K562 (cell line): Measurements from ENCODE around the gene PCDHGA12. TPM values are rescaled to one million over a fixed set of nuclear protein-coding genes. Genes with fewer than 3 reads are reported as not detected.
A peak's percentile ranks its signal among the peaks of the same experiment; 100 is the strongest.

Source experiments
- ATAC-seq: fragments of 200-7000 bp; cut with Tn5 transposase; 3 replicates; pipeline ENCODE4 v1.9.1; 2020; ENCODE audit warnings: moderate library complexity
- BruUV-seq: library from RNA; stranded (reverse); fragments of 400-500 nt; replicated peaks from 2 replicates; lab custom pipeline; 2021; lab: Mats Ljungman, UMichigan
- CTCF ChIA-PET: fragments of 300-600 bp; formaldehyde crosslinking; extraction: SDS; loops from one replicate; lab custom pipeline; 2021; ENCODE audit warnings: low intra/inter-chr PET ratio; lab: Yijun Ruan, JAX
- POLR2A ChIA-PET: fragments of 300-600, 350-650 bp; sonication (Branson Sonifier 250); formaldehyde crosslinking; extraction: SDS; loops from one replicate; lab custom pipeline; 2021; ENCODE audit warnings: antibody characterized with exemption, inconsistent platforms; lab: Yijun Ruan, JAX
- DNase-seq, 4 experiments: peaks; one replicate each; pipeline versions ENCODE4 v3.0.0 to v3.0.0-alpha.2; 2011 to 2018; ENCODE audit warnings: low spot score in 3 of 4, mixed read lengths in 3 of 4; ENCODE audit errors: extremely low read depth in 1 of 4
- FAIRE-seq: peaks from 2 replicates; lab custom pipeline; 2011; peaks lifted over from hg19 to GRCh38; lab: Jason Lieb, UNC
- H2AFZ ChIP-seq: 2 replicates; pipeline ENCODE4 v1.6.0; 2011; ENCODE audit warnings: low read depth, low read length, control low read depth, inconsistent platforms
- H3K27ac ChIP-seq: fragments of 200-600 bp; 3 replicates; pipeline ENCODE4 v1.8.0; 2011; ENCODE audit warnings: low read depth, mild to moderate bottlenecking, control low read depth, inconsistent platforms, low read length, moderate library complexity, mixed read lengths; ENCODE audit errors: extremely low read depth
- H3K27me3 ChIP-seq, 2 experiments: fragments of 300-600 bp in 1 of 2; 2 replicates in 1 of 2; 3 replicates in 1 of 2; pipeline versions ENCODE4 v1.6.0 to v1.8.0; 2011; ENCODE audit warnings: inconsistent platforms in 2 of 2, low read length in 2 of 2, mild to moderate bottlenecking in 1 of 2, mixed read lengths in 1 of 2, moderate library complexity in 1 of 2; ENCODE audit not compliant: control insufficient read depth in 2 of 2, insufficient read depth in 2 of 2
- H3K36me3 ChIP-seq: fragments of 300-600 bp; 3 replicates; pipeline ENCODE4 v1.8.0; 2011; ENCODE audit warnings: mild to moderate bottlenecking, low read length, inconsistent platforms; ENCODE audit not compliant: control insufficient read depth, insufficient read depth
- H3K4me1 ChIP-seq, 2 experiments: fragments of 200-600 bp in 1 of 2; replicated peaks in 1 of 2; 2 replicates in 1 of 2; 3 replicates in 1 of 2; pipeline versions ENCODE4 v1.5.1 to v1.8.0; 2011; ENCODE audit warnings: inconsistent platforms in 2 of 2, low read length in 2 of 2, mild to moderate bottlenecking in 1 of 2, mixed read lengths in 1 of 2, moderate library complexity in 1 of 2; ENCODE audit not compliant: control insufficient read depth in 2 of 2, insufficient read depth in 2 of 2
- H3K4me2 ChIP-seq: 2 replicates; pipeline ENCODE4 v1.6.1; 2011; ENCODE audit warnings: low read length, control low read depth, inconsistent platforms, mixed read lengths; ENCODE audit not compliant: insufficient read depth
- H3K4me3 ChIP-seq: fragments of 200-600 bp; sonication (generic), shearing (Covaris generic); 2 replicates; pipeline ENCODE4 v1.5.1; 2016; ENCODE audit warnings: control low read depth, inconsistent platforms
- H3K79me2 ChIP-seq: fragments of 200-600 bp; 3 replicates; pipeline ENCODE4 v1.8.0; 2011; ENCODE audit warnings: low read length, inconsistent platforms; ENCODE audit not compliant: control insufficient read depth, insufficient read depth
- H3K9ac ChIP-seq, 2 experiments: 2 replicates each; pipeline versions ENCODE4 v1.6.0 to v1.6.1; 2011; ENCODE audit warnings: low read depth in 2 of 2, low read length in 2 of 2, control low read depth in 1 of 2, inconsistent platforms in 1 of 2, mild to moderate bottlenecking in 1 of 2, mixed read lengths in 1 of 2; ENCODE audit not compliant: insufficient read depth in 1 of 2
- H3K9me1 ChIP-seq: one replicate; pipeline ENCODE4 v1.6.0; 2011; ENCODE audit warnings: inconsistent platforms, mild to moderate bottlenecking, low read length, moderate library complexity; ENCODE audit not compliant: control insufficient read depth, insufficient read depth
- H3K9me3 ChIP-seq: replicated peaks from 2 replicates; pipeline ENCODE4 v1.5.1; 2011; ENCODE audit warnings: low read depth, low read length, inconsistent platforms; ENCODE audit not compliant: control insufficient read depth, insufficient read depth
- H4K20me1 ChIP-seq: replicated peaks from 2 replicates; pipeline ENCODE4 v1.6.1; 2011; ENCODE audit warnings: low read length, inconsistent platforms, mixed read lengths; ENCODE audit not compliant: control insufficient read depth, insufficient read depth
- CTCF ChIP-seq, 3 experiments: IDR thresholded peaks in 2 of 3; conservative IDR thresholded peaks in 1 of 3; 2 replicates each; pipeline ENCODE4 v1.5.1; 2011 to 2012; ENCODE audit warnings: low read length in 3 of 3, mild to moderate bottlenecking in 3 of 3, control low read depth in 2 of 3, improper control_type of control experiment in 1 of 3, inconsistent platforms in 1 of 3, low read depth in 1 of 3, mixed read lengths in 1 of 3, moderate library complexity in 1 of 3; ENCODE audit not compliant: insufficient read depth in 2 of 3
- NRF1 ChIP-seq, 2 experiments: fragments of 450-650 bp; IDR thresholded peaks in 1 of 2; conservative IDR thresholded peaks in 1 of 2; 2 replicates each; pipeline ENCODE4 v1.6.1; 2014; ENCODE audit warnings: mild to moderate bottlenecking in 2 of 2
- RAD21 ChIP-seq, 2 experiments: fragments of 250-450 bp in 1 of 2; fragments of 450-650 bp in 1 of 2; sonication (Bioruptor Pico) in 1 of 2; formaldehyde crosslinking in 1 of 2; IDR thresholded peaks in 1 of 2; conservative IDR thresholded peaks in 1 of 2; 2 replicates each; pipeline versions ENCODE4 v1.4.0 to v1.8.0; 2020 to 2022; ENCODE audit warnings: mild to moderate bottlenecking in 2 of 2, moderate library complexity in 1 of 2
- SREBF2 ChIP-seq: sonication (generic); formaldehyde crosslinking; IDR thresholded peaks from 2 replicates; pipeline ENCODE4 v1.4.0; 2020; ENCODE audit warnings: mild to moderate bottlenecking, missing genetic modification reagents
- ZSCAN29 ChIP-seq: fragments of 450-650 bp; IDR thresholded peaks from 2 replicates; pipeline ENCODE4 v1.6.1; 2017
- WGBS: fragments of 100-300 bp; shearing (Covaris generic); methylation state at CpG from one replicate; pipeline ENCODE4 v1.1.6; 2016; ENCODE audit warnings: low coverage, mixed read lengths; ENCODE audit not compliant: insufficient coverage; ENCODE audit errors: missing lambda C conversion rate; 5-methylcytosine and 5-hydroxymethylcytosine counted together
- in situ Hi-C: fragments of 300-500 bp; cut with MboI; formaldehyde crosslinking; loops from 4 replicates; pipeline ENCODE4 v1.15.0; 2018; ENCODE audit warnings: inconsistent platforms, mixed read lengths
- intact Hi-C: fragments of 100-400 bp; cut with micrococcal nuclease; formaldehyde crosslinking; loops from 2 replicates; pipeline ENCODE4 v1.14.2; 2022
- polyA plus RNA-seq, 8 experiments: library from polyadenylated mRNA; depleted of rRNA in 4 of 8; stranded (reverse) in 5 of 8; unstranded in 3 of 8; fragments of >200 nt; fragmentation: Nextera tagmentation in 2 of 8; fragmentation: Illumina TruSeq in 1 of 8; extraction: Ambion mirVana in 2 of 8; extraction: Trizol in 1 of 8; gene quantifications; 2 replicates each; pipeline versions ENCODE4 v1.2.1 to v1.2.3, GENCODE V29; 2011 to 2014; ENCODE audit warnings: inconsistent platforms in 1 of 8, missing spikeins in 1 of 8
- total RNA-seq, 7 experiments: library from RNA; depleted of rRNA in 6 of 7; stranded (reverse); fragments of >200 nt in 6 of 7; fragmentation: Illumina TruSeq in 2 of 7; extraction: Trizol in 2 of 7; gene quantifications; 2 replicates each; pipeline versions ENCODE4 v1.2.1 to v1.2.3, GENCODE V29; 2011 to 2021; ENCODE audit warnings: low replicate concordance in 1 of 7

The PCDHGA12 gene
- total and polyA plus RNA-seq, 9 of the 15 experiments (the other 6 are each of a cell fraction or from before 2014, with no cell fraction given) = 0.03 TPM; not detected in 8

DNA sequence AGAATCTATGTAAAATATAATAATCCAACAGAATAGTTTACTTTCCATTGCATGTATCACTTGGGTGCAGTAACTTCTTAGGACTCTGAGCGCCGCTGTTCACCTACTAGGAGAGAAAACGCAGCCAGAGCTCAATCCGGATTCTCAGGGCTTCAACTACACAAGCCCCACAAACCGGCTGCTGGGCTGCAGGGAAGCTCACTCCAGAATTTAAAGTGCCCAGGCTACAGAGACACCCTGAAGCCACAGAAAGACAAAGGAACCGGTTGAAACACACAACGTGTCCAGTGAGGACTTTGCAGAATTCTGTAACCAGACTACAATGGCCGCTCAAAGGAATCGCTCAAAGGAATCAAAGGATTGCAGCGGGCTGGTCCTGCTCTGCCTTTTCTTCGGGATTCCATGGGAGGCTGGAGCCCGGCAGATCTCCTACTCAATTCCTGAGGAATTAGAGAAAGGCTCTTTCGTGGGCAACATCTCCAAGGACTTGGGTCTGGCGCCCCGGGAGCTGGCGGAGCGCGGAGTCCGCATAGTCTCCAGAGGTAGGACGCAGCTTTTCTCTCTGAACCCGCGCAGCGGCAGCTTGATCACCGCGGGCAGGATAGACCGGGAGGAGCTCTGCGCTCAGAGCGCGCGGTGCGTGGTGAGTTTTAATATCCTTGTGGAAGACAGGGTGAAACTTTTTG, 17.3 kb upstream of the PCDHGA12 start, which contains the start of gene PCDHGA10:
PCDHGA10 (plus strand) TSS at position 134 of the 686 bp plus-strand sequence; CDS start at position 323, 189 bp downstream.
- POLR2A ChIA-PET = interaction anchor here (0.8 to 1.9 kb wide), 3 partner anchors 9 to 263 kb away, joined by 4 to 7 read pairs (median 4); partner anchors contain the start of gene PCDHGA11
- Histone ChIP-seq H3K79me2 (no peaks in the 10 kb centered on the region), H2AFZ (peak within 1 kb of the TSS; percentile 69), H4K20me1 (no peaks in the 10 kb centered on the region), H3K4me2 (peak within 1 kb of the TSS; percentile 59), H3K9ac (peak within 1 kb of the TSS in 1 of 2 experiments; percentile 48; a peak in 2 of 4 replicates), H3K27me3 (peaks cover 7 to 33% of the 10 kb centered on the region in 2 experiments; a peak in 4 of 5 replicates), H3K9me3 (no peaks in the 10 kb centered on the region; the same call in 1 of the 2 replicates), H3K36me3 (no peaks in the 10 kb centered on the region), H3K9me1 (no peaks in the 10 kb centered on the region), H3K4me3 (peak within 1 kb of the TSS; percentile 21), H3K27ac (no peak within 1 kb of the TSS), H3K4me1 (peaks cover 0 to 27% of the 10 kb centered on the region in 2 experiments; a peak in 2 of 5 replicates)
- in situ Hi-C loops (no loop called here), intact Hi-C loops (loop anchor here (5.0 kb wide), 1 partner anchor 109 kb away; no protein-coding TSS in a partner anchor)
- FAIRE-seq = peak; percentile 70
- CTCF ChIA-PET = interaction anchor here (0.5 to 1.5 kb wide), 6 partner anchors 8 to 401 kb away, joined by 3 to 4 read pairs (median 3); partner anchors contain the start of genes PCDHGA11 and PCDHGA2
- WGBS = 17% methylated on average over 25 of the region's 31 CpGs
- BruUV-seq = no TSS peak
- peak; percentile 91 for ATAC-seq
- DNase-seq = peak; percentile 49 to 61 (median 54)
- TF ChIP-seq RAD21 (CRISPR knock-in tag; conservative IDR thresholded peaks at IDR 0.05 in 1 of 2, IDR thresholded peaks at IDR 0.05 in 1 of 2) (peak; percentile 34 to 66), NRF1 (conservative IDR thresholded peaks at IDR 0.05 in 1 of 2, IDR thresholded peaks at IDR 0.05 in 1 of 2) (peak; percentile 33 to 37; a peak in 2 of 4 replicates), CTCF (IDR thresholded peaks at IDR 0.05 in 2 of 3, conservative IDR thresholded peaks at IDR 0.05 in 1 of 3; ENCODE audit: insufficient read depth in 2 of 3, low read depth in 1 of 3, low read length in 3 of 3) (peak; percentile 66 to 78 (median 72)), SREBF2 (CRISPR knock-in tag) (no peak), ZSCAN29 (peak; percentile 95)
